Kidney (tissue), 14 donors: ENCODE measurements around the gene PKN1. TPM values are rescaled to one million over a fixed set of nuclear protein-coding genes. Genes with fewer than 3 reads are reported as not detected.
A peak's percentile ranks its signal among the peaks of the same experiment; 100 is the strongest.

Source experiments
- DNase-seq, 5 donors: peaks; one replicate each; pipeline ENCODE4 v3.0.0-alpha.2; 2013 to 2020
- FAIRE-seq: peaks from 2 replicates; lab custom pipeline; 2012; peaks lifted over from hg19 to GRCh38; lab: Jason Lieb, UNC
- H3K27ac ChIP-seq, 2 donors: one replicate each; pipeline ENCODE4 v1.7.0; 2013; ENCODE audit warnings: low read depth in 2 of 2, low read length in 2 of 2, inconsistent platforms in 1 of 2
- H3K27me3 ChIP-seq: one replicate; pipeline ENCODE4 v1.7.1; 2013; ENCODE audit warnings: low read length, inconsistent platforms; ENCODE audit not compliant: control insufficient read depth, insufficient read depth
- H3K36me3 ChIP-seq, 3 donors: one replicate each; pipeline versions ENCODE4 v1.7.0 to v1.7.1; 2013; ENCODE audit warnings: low read length in 3 of 3, control low read depth in 1 of 3, inconsistent platforms in 1 of 3; ENCODE audit not compliant: insufficient read depth in 3 of 3, control insufficient read depth in 2 of 3
- H3K4me1 ChIP-seq, 3 donors: one replicate each; pipeline versions ENCODE4 v1.7.0 to v1.7.1; 2013; ENCODE audit warnings: low read length in 3 of 3, inconsistent platforms in 1 of 3, low read depth in 1 of 3; ENCODE audit not compliant: control insufficient read depth in 2 of 3, insufficient read depth in 2 of 3
- H3K4me3 ChIP-seq, 3 donors: one replicate each; pipeline versions ENCODE4 v1.7.0 to v1.8.1; 2013; ENCODE audit warnings: low read length in 3 of 3, control low read depth in 1 of 3, inconsistent platforms in 1 of 3
- H3K9ac ChIP-seq, 3 donors: one replicate each; pipeline versions ENCODE4 v1.7.0 to v1.7.1; 2013; ENCODE audit warnings: low read length in 3 of 3, control low read depth in 1 of 3, inconsistent platforms in 1 of 3
- H3K9me3 ChIP-seq, 3 donors: one replicate each; pipeline versions ENCODE4 v1.7.0 to v1.7.1; 2013; ENCODE audit warnings: low read length in 3 of 3, control low read depth in 1 of 3, inconsistent platforms in 1 of 3; ENCODE audit not compliant: control insufficient read depth in 2 of 3, insufficient read depth in 1 of 3
- CTCF ChIP-seq: IDR thresholded peaks from 3 replicates; pipeline ENCODE4 v1.5.1; 2012; ENCODE audit warnings: mild to moderate bottlenecking, moderate library complexity, borderline replicate concordance; ENCODE audit not compliant: insufficient read depth; ENCODE audit errors: extremely low read depth
- intact Hi-C: fragments of 100-400 bp; cut with DNase I; formaldehyde crosslinking; loops from one replicate; pipeline ENCODE4 v1.11.1; 2022
- polyA plus RNA-seq: library from polyadenylated mRNA; stranded (reverse); fragments of 350-450 nt; fragmentation: Illumina TruSeq; extraction: RNeasy Lipid Tissue Mini Kit (QIAGEN cat#74804); gene quantifications from one replicate; pipeline ENCODE4 v1.2.3, GENCODE V29; 2014; ENCODE audit warnings: low read depth, low replicate concordance; ENCODE audit not compliant: insufficient read depth
- total RNA-seq: library from RNA; stranded (reverse); fragmentation: NEBNext Ultra II Directional; extraction: Animal tissue kit (Norgen Biotek cat#: 25700); gene quantifications from one replicate; pipeline ENCODE4 v1.2.1, GENCODE V29; 2021
- donor health status: control.
- donor health status: control.
- donor health status: control.
- donor health status: control.
- donor health status: control.
- donor health status: DM: yes; HTN: yes; CAD: no.
- donor health status: Normal renal cell carcinoma (clear cell type).

Gene PKN1
- total and polyA plus RNA-seq, 2 donors from 2014 or later = 67.7 to 103 TPM

- H3K9me3 ChIP-seq = no peaks in the 10 kb centered on the region
- intact Hi-C loops = no loop called here
- DNase-seq = peak; percentile 29 to 93 (median 62)
- no peak for FAIRE-seq
- no peak for TF ChIP-seq CTCF
- peak overlapping the region in 2 of 3 donors; percentile 60 to 68 for H3K4me3 ChIP-seq
- no peaks in the 10 kb centered on the region for H3K27me3 ChIP-seq
- peak overlapping the region; percentile 78 to 81 for H3K27ac ChIP-seq
- H3K4me1 ChIP-seq = peaks cover 0 to 29% (median 9%) of the 10 kb centered on the region in 3 donors
- peaks cover 0 to 2% (median 0%) of the 10 kb centered on the region in 3 donors for H3K36me3 ChIP-seq
- H3K9ac ChIP-seq = peak overlapping the region in 1 of 3 donors; percentile 77
These were observed 1.6 kb downstream of the PKN1 start for GRCh38 chr19:14434543-14435319.

GRCh38 chr19:14435320-14436050 lies 2.4 kb downstream of the PKN1 start:
- Histone ChIP-seq H3K4me1 (peaks cover 0 to 29% (median 9%) of the 10 kb centered on the region in 3 donors), H3K27me3 (no peaks in the 10 kb centered on the region), H3K4me3 (no peak overlapping the region), H3K27ac (peak overlapping the region; percentile 76 to 78), H3K36me3 (peaks cover 0 to 2% (median 0%) of the 10 kb centered on the region in 3 donors), H3K9ac (no peak overlapping the region), H3K9me3 (no peaks in the 10 kb centered on the region)
- FAIRE-seq = no peak
- intact Hi-C loops = no loop called here
- no peak for TF ChIP-seq CTCF
- peak in 3 of 5 donors; percentile 57 to 65 (median 62) for DNase-seq

GRCh38 chr19:14437578-14438140 lies 4.6 kb downstream of the PKN1 start:
- Histone ChIP-seq H3K4me3 (no peak overlapping the region), H3K27me3 (no peaks in the 10 kb centered on the region), H3K4me1 (peaks cover 0 to 31% (median 9%) of the 10 kb centered on the region in 3 donors), H3K9ac (no peak overlapping the region), H3K27ac (no peak overlapping the region), H3K36me3 (peaks cover 3 to 6% (median 4%) of the 10 kb centered on the region in 3 donors), H3K9me3 (no peaks in the 10 kb centered on the region)
- intact Hi-C loops = no loop called here
- TF ChIP-seq CTCF = no peak
- DNase-seq (no peak), FAIRE-seq (no peak)
